Gastrocnemius medialis (tissue), 4 donors: ENCODE results near the gene TTLL12. TPM values are rescaled to one million over a fixed set of nuclear protein-coding genes. Genes with fewer than 3 reads are reported as not detected.
A peak's percentile ranks its signal among the peaks of the same experiment; 100 is the strongest.

Experiments
- ATAC-seq, 2 donors: fragments of 150-250 bp; one replicate each; pipeline ENCODE4 v1.9.1; 2016
- DNase-seq, 2 donors: peaks; one replicate each; pipeline ENCODE4 v3.0.0-alpha.2; 2019
- H3K27ac ChIP-seq, 4 donors: fragments of 200-600 bp; sonication (generic); 1 replicate in 1 of 4; 2 replicates in 3 of 4; pipeline ENCODE4 v1.5.1; 2016 to 2018; ENCODE audit warnings: mild to moderate bottlenecking in 2 of 4, moderate library complexity in 1 of 4
- H3K27me3 ChIP-seq, 3 donors: fragments of 200-600 bp; sonication (generic) in 2 of 3; 1 replicate in 1 of 3; 2 replicates in 2 of 3; pipeline versions ENCODE4 v1.5.1 to v1.6.0; 2016 to 2019; ENCODE audit warnings: mild to moderate bottlenecking in 1 of 3, moderate library complexity in 1 of 3
- H3K36me3 ChIP-seq, 2 donors: fragments of 200-600 bp; sonication (generic) in 1 of 2; one replicate each; pipeline ENCODE4 v1.5.1; 2017 to 2018
- H3K4me1 ChIP-seq, 2 donors: fragments of 200-600 bp; sonication (generic) in 1 of 2; one replicate each; pipeline ENCODE4 v1.5.1; 2016 to 2017; ENCODE audit warnings: mild to moderate bottlenecking in 2 of 2
- H3K4me3 ChIP-seq, 4 donors: fragments of 200-600 bp; sonication (generic) in 3 of 4; 1 replicate in 1 of 4; 2 replicates in 3 of 4; pipeline ENCODE4 v1.5.1; 2016 to 2019; ENCODE audit warnings: mild to moderate bottlenecking in 2 of 4
- H3K9me3 ChIP-seq, 3 donors: fragments of 200-600 bp; sonication (generic) in 2 of 3; 1 replicate in 1 of 3; 2 replicates in 2 of 3; pipeline ENCODE4 v1.5.1; 2016 to 2019
- POLR2A ChIP-seq, 2 donors: fragments of 450-650 bp; IDR thresholded peaks; one replicate each; pipeline ENCODE4 v1.6.1; 2017; ENCODE audit warnings: antibody characterized with exemption in 2 of 2, mild to moderate bottlenecking in 2 of 2, moderate library complexity in 2 of 2
- in situ Hi-C, 4 donors: fragments of 200-750 bp; cut with MboI; loops; one replicate each; pipeline versions ENCODE4 v1.15.0 to v1.8.0; 2017; ENCODE audit warnings: low sequenced_read_pairs in 4 of 4
- intact Hi-C: fragments of 100-400 bp; cut with DNase I; formaldehyde crosslinking; loops from one replicate; pipeline ENCODE4 v1.15.1; 2023; ENCODE audit warnings: low total_unique reads
- total RNA-seq, 4 donors: library from RNA; depleted of rRNA; stranded (reverse); fragments of >200 nt; gene quantifications; one replicate each; pipeline versions ENCODE4 v1.1.0 to v1.2.3, GENCODE V29; 2016
- TF ChIP-seq, protein P1 (sequence below), 5 experiments: fragments of 450-650 bp in 3 of 5; fragments of 200-600 bp in 2 of 5; sonication (generic) in 2 of 5; IDR thresholded peaks in 4 of 5; conservative IDR thresholded peaks in 1 of 5; 1 replicate in 4 of 5; 2 replicates in 1 of 5; pipeline ENCODE4 v1.5.1; 2016 to 2019; ENCODE audit warnings: antibody characterized with exemption in 5 of 5, mild to moderate bottlenecking in 3 of 5, moderate library complexity in 3 of 5

The TTLL12 gene
- total RNA-seq, 4 donors from 2014 or later: 13.7 to 41.8 (median 19.6) TPM

DNA sequence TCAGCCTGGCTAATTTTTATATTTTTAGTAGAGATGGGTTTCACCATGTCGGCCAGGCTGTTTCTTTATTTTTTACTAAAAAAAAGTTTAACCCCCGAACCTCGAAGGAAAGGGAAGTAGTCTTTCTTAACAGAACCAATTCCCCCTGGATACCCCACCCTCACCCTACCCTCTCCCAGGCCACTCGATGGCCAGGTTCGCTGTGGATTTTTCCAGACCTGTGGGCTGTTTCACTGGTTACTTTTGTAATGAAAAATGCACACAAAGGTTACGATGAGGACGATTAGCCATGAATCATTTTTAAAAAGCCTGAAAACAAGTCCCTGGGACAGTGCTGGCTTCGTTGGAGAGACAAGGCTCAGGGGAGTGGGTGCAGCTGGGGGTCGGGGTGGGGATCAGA is 33.0 kb downstream of the TTLL12 start:
- no peak overlapping the region for H3K27ac ChIP-seq
- H3K9me3 ChIP-seq: no peaks in the 10 kb centered on the region
- H3K36me3 ChIP-seq: no peaks in the 10 kb centered on the region
- in situ Hi-C loops: no loop called here
- peaks cover 13 to 27% of the 10 kb centered on the region in 2 donors for H3K4me1 ChIP-seq
- intact Hi-C loops: no loop called here
- H3K4me3 ChIP-seq: no peak overlapping the region
- no peak for TF ChIP-seq POLR2A (IDR thresholded peaks at IDR 0.05)
- TF ChIP-seq, protein P1, sequence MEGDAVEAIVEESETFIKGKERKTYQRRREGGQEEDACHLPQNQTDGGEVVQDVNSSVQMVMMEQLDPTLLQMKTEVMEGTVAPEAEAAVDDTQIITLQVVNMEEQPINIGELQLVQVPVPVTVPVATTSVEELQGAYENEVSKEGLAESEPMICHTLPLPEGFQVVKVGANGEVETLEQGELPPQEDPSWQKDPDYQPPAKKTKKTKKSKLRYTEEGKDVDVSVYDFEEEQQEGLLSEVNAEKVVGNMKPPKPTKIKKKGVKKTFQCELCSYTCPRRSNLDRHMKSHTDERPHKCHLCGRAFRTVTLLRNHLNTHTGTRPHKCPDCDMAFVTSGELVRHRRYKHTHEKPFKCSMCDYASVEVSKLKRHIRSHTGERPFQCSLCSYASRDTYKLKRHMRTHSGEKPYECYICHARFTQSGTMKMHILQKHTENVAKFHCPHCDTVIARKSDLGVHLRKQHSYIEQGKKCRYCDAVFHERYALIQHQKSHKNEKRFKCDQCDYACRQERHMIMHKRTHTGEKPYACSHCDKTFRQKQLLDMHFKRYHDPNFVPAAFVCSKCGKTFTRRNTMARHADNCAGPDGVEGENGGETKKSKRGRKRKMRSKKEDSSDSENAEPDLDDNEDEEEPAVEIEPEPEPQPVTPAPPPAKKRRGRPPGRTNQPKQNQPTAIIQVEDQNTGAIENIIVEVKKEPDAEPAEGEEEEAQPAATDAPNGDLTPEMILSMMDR (IDR thresholded peaks at IDR 0.05 in 4 of 5, conservative IDR thresholded peaks at IDR 0.05 in 1 of 5): no peak
- no peaks in the 10 kb centered on the region for H3K27me3 ChIP-seq
- DNase-seq (no peak), ATAC-seq (no peak)

DNA sequence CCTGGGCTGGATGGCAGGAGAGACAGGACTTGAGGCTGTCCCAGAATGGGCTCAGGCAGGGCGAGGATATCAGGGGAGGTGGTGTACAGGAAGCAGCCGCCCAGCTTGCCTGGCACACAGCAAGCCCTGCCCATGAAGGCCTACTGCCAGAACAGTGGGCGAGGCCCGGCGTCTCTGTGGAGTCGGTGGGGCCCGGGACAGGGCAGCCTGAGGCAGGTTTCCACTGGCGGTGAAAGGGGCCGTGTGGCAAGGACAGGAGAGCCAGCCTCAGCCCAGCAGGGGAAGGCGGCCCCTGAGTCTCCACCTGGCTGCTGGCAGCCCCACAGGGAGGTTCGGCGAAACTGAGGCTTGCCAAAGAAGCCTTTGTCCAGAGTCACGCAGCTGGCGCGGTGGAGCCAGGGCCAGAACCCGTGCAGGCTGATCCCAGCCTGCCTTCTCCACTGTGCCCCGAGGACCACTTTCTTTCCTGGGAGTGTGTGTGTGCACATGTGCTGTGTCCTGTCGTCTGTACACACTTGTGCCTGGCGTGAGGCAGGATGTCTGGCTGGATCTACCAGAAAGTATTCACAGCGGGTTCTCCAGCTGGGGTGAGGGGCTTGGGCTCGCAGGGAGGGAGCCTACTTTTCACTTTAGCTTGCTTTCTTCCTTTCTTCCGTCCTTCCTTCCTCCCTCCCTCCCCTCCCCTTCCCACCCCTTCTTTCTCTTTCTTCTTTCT is 34.4 kb downstream of the TTLL12 start:
- ATAC-seq: peak; percentile 39 to 42
- Histone ChIP-seq H3K4me1 (peaks cover 13 to 27% of the 10 kb centered on the region in 2 donors), H3K4me3 (peak overlapping the region; percentile 73 to 87 (median 79)), H3K36me3 (no peaks in the 10 kb centered on the region), H3K27me3 (no peaks in the 10 kb centered on the region), H3K9me3 (no peaks in the 10 kb centered on the region), H3K27ac (peak overlapping the region; percentile 74 to 85 (median 81))
- in situ Hi-C loops: no loop called here
- intact Hi-C loops: loop anchor here (1.0 kb wide), 1 partner anchor 34 kb away; no protein-coding TSS in a partner anchor
- DNase-seq: peak; percentile 45 to 62
- no peak for TF ChIP-seq POLR2A (IDR thresholded peaks at IDR 0.05)
- TF ChIP-seq, protein P1 (IDR thresholded peaks at IDR 0.05 in 4 of 5, conservative IDR thresholded peaks at IDR 0.05 in 1 of 5): no peak

DNA sequence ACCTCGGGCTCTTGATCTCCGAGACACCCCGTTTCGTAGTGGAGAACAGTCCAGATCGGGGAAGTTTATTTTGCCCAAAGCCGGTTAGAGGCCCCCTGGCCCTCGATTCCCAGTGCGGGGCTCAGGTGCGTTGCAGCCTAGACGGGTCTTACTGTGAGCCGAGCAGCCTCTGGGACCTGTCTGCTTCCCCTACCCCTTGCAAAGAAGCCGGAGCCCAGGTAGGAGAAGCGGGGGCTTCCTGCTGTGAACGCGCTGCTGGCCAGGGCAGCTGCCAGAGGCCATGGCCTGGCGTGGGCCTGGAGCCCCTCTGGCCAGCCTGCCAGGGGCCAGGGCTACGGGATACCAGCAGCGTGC is 35.0 kb downstream of the TTLL12 start:
- intact Hi-C loops (loop anchor here (1.0 kb wide), 1 partner anchor 34 kb away; no protein-coding TSS in a partner anchor), in situ Hi-C loops (no loop called here)
- no peak for TF ChIP-seq POLR2A (IDR thresholded peaks at IDR 0.05)
- TF ChIP-seq, protein P1 (IDR thresholded peaks at IDR 0.05 in 4 of 5, conservative IDR thresholded peaks at IDR 0.05 in 1 of 5): no peak
- no peak for DNase-seq
- H3K36me3 ChIP-seq: no peaks in the 10 kb centered on the region
- peaks cover 13 to 27% of the 10 kb centered on the region in 2 donors for H3K4me1 ChIP-seq
- H3K9me3 ChIP-seq: no peaks in the 10 kb centered on the region
- H3K27me3 ChIP-seq: no peaks in the 10 kb centered on the region
- ATAC-seq: peak; percentile 12 to 18
- peak overlapping the region; percentile 73 to 87 (median 79) for H3K4me3 ChIP-seq
- H3K27ac ChIP-seq: peak overlapping the region; percentile 74 to 85 (median 81)

DNA sequence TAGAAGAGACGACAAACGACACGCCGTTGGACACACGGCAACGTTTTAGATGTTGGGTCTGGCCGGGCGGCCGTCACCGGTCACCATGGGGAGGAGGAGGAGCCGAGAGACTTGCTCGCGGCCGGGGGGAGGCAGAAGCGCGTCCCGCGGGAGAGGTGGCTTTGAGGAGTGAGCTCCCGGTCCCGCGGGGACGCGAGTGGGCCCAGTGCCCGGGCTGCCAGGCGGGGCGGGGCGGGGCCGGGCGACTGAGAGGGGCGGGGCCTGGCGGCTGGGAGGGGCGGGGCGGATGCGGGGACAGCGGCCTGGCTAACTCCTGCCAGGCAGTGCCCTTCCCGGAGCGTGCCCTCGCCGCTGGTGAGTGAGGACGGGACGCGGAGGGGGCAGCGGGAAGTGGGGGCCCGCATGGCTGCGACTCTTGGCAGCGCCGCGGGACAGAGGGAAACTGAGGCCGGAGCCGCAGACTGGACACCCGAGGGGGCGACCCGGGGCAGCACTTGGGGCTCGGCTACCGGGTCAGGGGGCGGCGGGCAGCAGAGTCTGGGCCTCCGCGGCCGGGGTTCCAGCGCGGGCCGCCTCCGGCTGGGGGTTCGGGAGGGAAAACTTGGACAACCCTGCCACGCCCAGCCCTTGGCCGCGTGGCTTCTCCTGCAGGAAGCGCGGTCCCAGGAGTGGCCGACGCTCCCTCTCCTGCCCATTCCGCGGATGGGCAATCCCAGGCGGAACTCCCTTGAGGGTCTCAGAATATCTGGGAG is 35.5 kb downstream of the TTLL12 start, which contains the start of gene TSPO:
Gene TSPO, plus strand, starts transcription at position 309 of the 752 bp plus-strand sequence. CDS start 7,680 bp downstream, outside the sequence.
- peak; percentile 80 to 82 for ATAC-seq
- Histone ChIP-seq H3K9me3 (no peaks in the 10 kb centered on the region), H3K4me1 (peaks cover 13 to 27% of the 10 kb centered on the region in 2 donors), H3K27me3 (no peaks in the 10 kb centered on the region), H3K27ac (peak within 1 kb of the TSS; percentile 74 to 85 (median 81)), H3K36me3 (no peaks in the 10 kb centered on the region), H3K4me3 (peak within 1 kb of the TSS; percentile 73 to 87 (median 79))
- in situ Hi-C loops: no loop called here
- intact Hi-C loops: loop anchor here (1.0 kb wide), 2 partner anchors 8 to 35 kb away; partner anchors contain the start of gene MCAT
- DNase-seq: peak; percentile 59 to 75
- TF ChIP-seq, protein P1 (IDR thresholded peaks at IDR 0.05 in 4 of 5, conservative IDR thresholded peaks at IDR 0.05 in 1 of 5): no peak
- TF ChIP-seq POLR2A (IDR thresholded peaks at IDR 0.05): peak; percentile 69 to 72
